RCC 7860 (cell line): ENCODE results near the gene MAP3K15.
A peak's percentile ranks its signal among the peaks of the same experiment; 100 is the strongest.
"Not testable (repeated sequence)": the region's sequence is repeated elsewhere in the genome, so short reads cannot be mapped to it uniquely, and the experiment has no call there.

Experiments used
- DNase-seq: peaks from one replicate; pipeline ENCODE4 v3.0.0-alpha.2; 2015; ENCODE audit warnings: low spot score
- FAIRE-seq: peaks from 2 replicates; lab custom pipeline; 2012; peaks lifted over from hg19 to GRCh38; lab: Jason Lieb, UNC

Gene MAP3K15

DNA sequence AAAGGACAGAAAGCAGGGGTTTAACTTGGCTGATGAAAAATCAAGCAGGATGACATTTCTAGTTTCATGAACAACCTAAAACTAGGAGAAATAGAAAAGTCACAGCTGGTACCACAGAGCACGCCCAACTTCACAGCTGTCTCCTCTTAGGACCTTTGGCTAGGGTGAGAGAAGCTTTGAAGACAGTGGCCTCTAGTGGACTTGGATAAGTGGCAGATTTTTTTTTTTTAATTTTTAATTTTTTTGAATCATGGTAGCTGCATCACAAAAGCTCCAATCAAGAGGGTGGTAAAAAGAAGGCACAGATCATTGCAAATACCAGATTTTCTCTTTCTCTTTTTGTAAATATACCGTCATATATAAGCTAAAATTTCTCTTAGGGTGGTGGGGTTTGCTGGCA, 20.2 kb upstream of the MAP3K15 start:
- DNase-seq: no peak

DNA sequence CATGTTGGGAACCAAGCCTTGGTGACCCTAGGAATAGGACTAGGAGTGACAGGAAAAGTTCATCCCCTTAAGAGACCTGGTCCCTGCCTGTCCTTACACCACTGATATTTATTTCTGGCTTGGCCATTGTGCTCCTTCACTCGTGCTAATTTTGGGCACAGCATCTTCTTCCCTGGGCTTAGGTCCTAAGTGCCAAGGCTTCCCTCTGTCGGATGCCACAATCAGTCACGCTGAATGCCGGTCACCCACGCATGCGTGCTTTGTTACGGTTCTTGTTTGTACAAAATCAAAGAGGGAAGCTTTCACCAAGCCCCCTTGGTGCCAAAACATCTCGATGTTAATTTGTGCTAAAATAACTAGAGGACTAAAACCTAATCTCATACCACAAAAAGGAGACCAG, 17.4 kb upstream of the MAP3K15 start:
- DNase-seq (no peak), FAIRE-seq (no peak)

More for the DNA sequence above, 20.2 kb upstream of the MAP3K15 start:
- FAIRE-seq: no peak

- DNase-seq (no peak), FAIRE-seq (no peak)
These were observed 2.7 kb upstream of the MAP3K15 start for GRCh38 chrX:19517965-19518364.

DNA sequence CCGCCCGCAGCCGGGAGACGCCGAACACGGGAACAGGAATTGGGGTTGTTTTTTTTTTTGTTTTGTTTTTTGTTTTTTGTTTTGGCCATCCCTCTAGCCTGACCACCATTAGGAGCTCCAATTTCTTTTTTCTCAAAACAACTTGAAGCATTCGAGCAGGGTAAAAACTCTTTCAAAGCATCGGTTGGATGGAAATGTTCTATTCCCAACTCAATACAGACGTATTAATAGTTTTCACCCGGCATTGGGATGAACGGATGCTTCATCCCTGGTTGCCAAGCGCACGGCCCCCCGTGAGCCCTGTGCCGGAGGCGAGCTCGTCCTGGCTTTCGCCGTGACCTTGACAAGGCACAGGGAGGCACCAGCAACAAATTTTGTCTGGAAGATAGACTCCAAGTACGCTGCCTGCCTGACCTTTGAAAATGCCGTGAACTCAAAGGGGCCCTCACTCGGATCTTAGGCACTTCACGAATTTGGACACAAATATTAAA, 352 bp upstream of the MAP3K15 start:
- FAIRE-seq (no peak), DNase-seq (no peak)

- no peak for FAIRE-seq
- DNase-seq: no peak
These were observed 1.9 kb downstream of the MAP3K15 start for GRCh38 chrX:19513383-19513782.

- no peak for FAIRE-seq
- no peak for DNase-seq
These were observed 2.3 kb downstream of the MAP3K15 start for GRCh38 chrX:19512961-19513360.

DNA sequence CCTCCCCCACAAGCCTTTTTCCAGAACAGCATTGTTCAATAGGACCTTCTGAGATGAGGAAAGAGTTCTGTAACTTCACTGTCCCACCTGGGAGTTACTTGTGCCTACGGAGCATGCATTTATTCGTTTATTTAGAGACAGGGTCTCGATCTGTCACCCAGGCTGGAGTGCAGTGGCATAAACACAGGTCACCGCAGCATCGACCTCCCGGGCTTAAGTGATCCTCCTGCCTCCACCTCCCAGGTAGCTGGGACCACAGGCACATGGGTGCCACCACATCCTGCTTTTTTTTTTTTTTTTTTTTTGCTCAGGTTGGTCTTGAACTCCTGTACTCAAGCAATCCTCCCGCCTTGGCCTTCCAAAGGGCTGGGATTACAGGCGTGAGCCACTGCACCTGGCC, 2.9 kb downstream of the MAP3K15 start:
- FAIRE-seq (no peak), DNase-seq (no peak)

- DNase-seq, FAIRE-seq: not testable (repeated sequence)
These were observed 3.5 kb downstream of the MAP3K15 start for GRCh38 chrX:19511796-19512195.

GRCh38 chrX:19496711-19497110, 18.6 kb downstream of the MAP3K15 start:
- no peak for FAIRE-seq
- DNase-seq: no peak

DNA sequence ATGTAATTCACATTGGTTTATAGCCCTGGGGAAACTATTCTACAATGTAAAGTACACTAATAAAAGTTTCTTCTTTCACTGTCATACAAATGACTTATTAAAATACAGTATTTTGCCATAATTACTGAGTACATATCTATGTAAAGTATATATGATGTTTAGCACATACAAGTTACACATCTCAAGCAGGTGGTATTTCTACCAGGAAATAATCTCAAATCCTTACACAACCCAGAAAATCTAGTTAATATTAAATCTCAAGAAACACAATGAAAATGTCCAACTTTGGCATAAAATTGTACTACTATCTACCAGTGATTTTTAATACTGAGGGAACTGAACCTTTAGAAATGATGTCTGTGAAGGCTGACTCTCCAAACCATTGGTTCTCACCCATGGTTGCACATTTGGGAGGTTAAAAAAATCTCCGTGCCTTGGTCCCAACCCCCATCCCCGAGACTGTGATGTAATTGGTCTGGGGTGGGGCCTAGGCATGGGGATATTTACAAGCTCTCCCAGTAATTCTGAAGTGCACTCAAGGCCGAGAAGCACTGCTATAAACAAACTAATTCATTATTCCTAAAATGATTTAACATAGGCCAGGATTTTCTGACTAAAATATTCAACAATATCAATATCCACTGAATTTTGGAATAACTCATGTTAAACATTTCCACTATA, 27.6 kb downstream of the MAP3K15 start:
- no peak for DNase-seq
- FAIRE-seq: no peak

GRCh38 chrX:19479458-19479857, 35.9 kb downstream of the MAP3K15 start:
- DNase-seq (no peak), FAIRE-seq (no peak)

DNA sequence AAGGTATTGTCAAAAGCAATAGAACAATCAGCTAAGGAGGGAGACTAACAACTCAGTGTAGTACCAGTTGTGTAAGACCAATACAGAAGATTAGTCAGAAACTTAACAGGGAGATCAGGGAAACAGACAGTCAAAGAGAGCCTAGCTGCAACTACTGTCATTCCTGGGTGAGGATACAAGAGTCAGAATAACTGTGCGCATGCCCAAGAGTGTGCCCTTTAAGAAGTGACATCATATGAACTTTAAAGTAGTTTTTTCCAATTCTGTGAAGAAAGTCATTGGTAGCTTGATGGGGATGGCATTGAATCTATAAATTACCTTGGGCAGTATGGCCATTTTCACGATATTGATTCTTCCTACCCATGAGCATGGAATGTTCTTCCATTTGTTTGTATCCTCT, 46.9 kb downstream of the MAP3K15 start:
- DNase-seq, FAIRE-seq: not testable (repeated sequence)

DNA sequence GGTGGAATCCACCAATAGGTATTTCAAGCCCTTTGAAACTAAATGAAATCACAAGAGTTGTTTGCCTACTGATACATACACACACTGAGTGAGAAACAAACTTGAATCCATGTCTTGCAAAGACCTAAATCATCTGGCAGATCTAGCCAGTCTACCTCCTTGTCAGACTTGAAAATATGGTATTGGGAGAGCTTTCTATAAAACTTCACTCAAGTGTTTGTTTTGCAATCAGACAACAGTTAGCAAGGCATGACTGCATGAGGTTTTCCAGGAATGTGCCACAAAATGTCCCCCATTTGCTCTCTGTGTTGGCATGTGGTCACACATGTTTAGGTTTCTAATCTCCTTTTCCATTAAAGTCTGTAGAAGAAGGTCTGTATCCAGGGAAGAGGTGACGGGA, 52.4 kb downstream of the MAP3K15 start:
- DNase-seq: no peak
- FAIRE-seq: no peak

- no peak for FAIRE-seq
- no peak for DNase-seq
These were observed 53.1 kb downstream of the MAP3K15 start for GRCh38 chrX:19462231-19462630.

DNA sequence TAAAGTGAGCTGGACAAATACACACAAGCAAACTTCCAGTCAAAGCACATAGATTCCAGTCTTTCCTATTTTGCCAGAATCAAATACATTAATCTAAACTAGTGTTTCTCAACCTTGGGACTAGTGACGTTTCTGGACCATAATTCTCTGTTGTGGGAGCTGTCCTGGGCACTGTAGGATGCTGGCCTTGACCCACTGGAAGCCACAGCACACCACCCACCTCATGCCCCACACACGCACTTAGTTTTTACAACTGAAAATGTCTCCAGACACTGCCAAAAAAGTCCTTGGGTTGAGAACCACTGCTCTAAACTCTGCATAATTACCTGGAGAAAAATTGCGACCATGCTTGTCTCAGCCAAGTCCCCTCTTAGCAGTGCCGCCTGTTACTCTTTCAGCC, 57.6 kb downstream of the MAP3K15 start:
- FAIRE-seq (no peak), DNase-seq (no peak)

DNA sequence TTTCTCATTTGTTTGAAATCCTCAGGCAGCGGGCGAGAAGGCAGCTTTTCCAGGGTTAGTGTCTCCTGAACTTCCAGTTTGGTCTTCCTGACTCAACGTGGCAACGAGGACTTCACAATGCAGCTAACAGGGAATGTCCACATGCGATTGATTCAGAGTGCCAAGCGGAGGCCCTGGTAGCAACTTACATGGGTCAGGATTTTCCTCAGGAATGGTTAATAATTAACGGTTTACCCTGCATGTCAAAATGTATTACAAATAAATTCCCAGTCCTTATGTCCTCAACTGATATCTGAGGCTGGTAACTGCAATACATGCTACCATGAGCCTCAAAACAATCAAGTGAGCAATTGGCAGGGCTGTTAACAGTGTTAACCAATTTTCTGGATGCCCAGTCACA, 67.2 kb downstream of the MAP3K15 start:
- no peak for DNase-seq

DNA sequence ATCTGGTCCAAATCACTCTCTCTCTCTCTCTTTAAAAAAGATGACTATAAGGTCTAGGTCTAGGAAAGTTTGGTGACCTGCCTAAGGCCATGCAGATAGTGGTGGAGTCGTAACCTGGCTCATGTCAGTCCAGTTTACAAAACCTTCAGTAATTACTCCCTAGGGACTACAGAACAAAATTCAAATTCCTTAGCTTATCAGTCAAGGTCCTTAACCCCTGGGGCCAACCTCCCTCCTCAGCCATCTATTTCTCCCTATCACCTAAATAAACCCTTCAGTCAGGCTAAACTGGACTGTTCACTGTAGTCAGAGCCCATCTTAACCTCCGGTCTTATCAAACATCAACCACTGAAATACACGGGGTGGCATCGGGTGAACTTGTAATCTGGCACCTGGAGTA, 68.9 kb downstream of the MAP3K15 start:
- FAIRE-seq: no peak
- no peak for DNase-seq

More for the DNA sequence above, 67.2 kb downstream of the MAP3K15 start:
- no peak for FAIRE-seq

DNA sequence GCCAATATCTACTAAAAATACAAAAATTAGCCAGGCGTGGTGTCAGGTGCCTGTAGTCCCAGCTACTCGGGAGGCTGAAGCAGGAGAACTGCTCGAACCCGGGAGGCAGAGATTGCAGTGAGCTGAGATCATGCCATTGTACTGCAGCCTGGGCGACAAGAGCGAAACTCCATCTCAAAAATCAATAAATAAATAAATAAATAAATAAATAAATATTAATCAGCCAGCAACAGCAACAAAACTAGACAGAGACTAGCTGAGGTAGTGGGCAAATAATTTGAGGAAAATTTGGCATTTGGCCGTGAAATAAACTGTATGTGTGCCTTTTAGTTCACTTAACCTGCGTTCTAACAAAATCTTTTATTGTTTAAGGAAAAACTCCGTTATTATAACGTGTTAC, 69.5 kb downstream of the MAP3K15 start:
- FAIRE-seq, DNase-seq: not testable (repeated sequence)

- FAIRE-seq (no peak), DNase-seq (no peak)
These were observed 71.3 kb downstream of the MAP3K15 start for GRCh38 chrX:19443869-19444526.

- FAIRE-seq (peak; percentile 63), DNase-seq (peak; percentile 3)
These were observed 74.6 kb downstream of the MAP3K15 start for GRCh38 chrX:19440713-19441112.

DNA sequence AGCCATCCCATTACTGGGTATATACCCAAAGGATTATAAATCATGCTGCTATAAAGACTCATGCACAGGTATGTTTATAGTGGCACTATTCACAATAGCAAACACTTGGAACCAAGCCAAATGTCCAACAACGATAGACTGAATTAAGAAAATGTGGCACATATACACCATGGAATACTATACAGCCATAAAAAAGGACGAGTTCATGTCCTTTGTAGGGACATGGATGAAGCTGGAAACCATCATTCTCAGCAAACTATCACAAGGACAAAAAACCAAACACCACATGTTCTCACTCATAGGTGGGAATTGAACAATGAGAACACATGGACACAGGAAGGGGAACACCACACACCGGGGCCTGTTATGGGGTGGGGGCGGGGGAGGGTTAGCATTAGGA, 92.6 kb downstream of the MAP3K15 start:
- not testable (repeated sequence) for DNase-seq, FAIRE-seq

GRCh38 chrX:19410259-19410658, 105.0 kb downstream of the MAP3K15 start:
- DNase-seq (no peak), FAIRE-seq (no peak)
